Activated CD4-positive, alpha-beta T cell treated with anti-CD3 and anti-CD28 coated beads for 24 hours (primary cell): ENCODE data around the gene KLHL17.
"Not testable (repeated sequence)": the region's sequence is repeated elsewhere in the genome, so short reads cannot be mapped to it uniquely, and the experiment has no call there.

Experiments used
- DNase-seq, 2 donors: peaks; one replicate each; pipeline ENCODE4 v3.0.0-alpha.2; 2020; ENCODE audit warnings: low read depth in 2 of 2

Gene KLHL17

GRCh38 chr1:936348-937264 is 23.8 kb upstream of the KLHL17 start:
- no peak for DNase-seq

GRCh38 chr1:937521-937920 is 22.9 kb upstream of the KLHL17 start:
- DNase-seq, result no peak

- no peak for DNase-seq
Observed at GRCh38 chr1:938088-938683, 22.2 kb upstream of the KLHL17 start.

- DNase-seq, result no peak
Observed at GRCh38 chr1:938711-939489, 21.5 kb upstream of the KLHL17 start.

GRCh38 chr1:939511-940106 is 20.8 kb upstream of the KLHL17 start:
- no peak for DNase-seq

- DNase-seq, result no peak
Observed at GRCh38 chr1:940107-941014, 20.0 kb upstream of the KLHL17 start.

GRCh38 chr1:941015-941587 is 19.3 kb upstream of the KLHL17 start:
- no peak for DNase-seq

GRCh38 chr1:941588-942383 is 18.6 kb upstream of the KLHL17 start:
- no peak for DNase-seq

GRCh38 chr1:942411-942821 is 18.0 kb upstream of the KLHL17 start:
- DNase-seq, result no peak

- no peak for DNase-seq
Observed at GRCh38 chr1:942864-943533, 17.4 kb upstream of the KLHL17 start.

- DNase-seq, result no peak
Observed at GRCh38 chr1:943545-944340, 16.6 kb upstream of the KLHL17 start.

- no peak for DNase-seq
Observed at GRCh38 chr1:944341-945325, 15.8 kb upstream of the KLHL17 start.

- DNase-seq, result no peak
Observed at GRCh38 chr1:945688-946556, 14.5 kb upstream of the KLHL17 start.

- not testable (repeated sequence) for DNase-seq
Observed at GRCh38 chr1:946811-947210, 13.6 kb upstream of the KLHL17 start.

- DNase-seq, result no peak
Observed at GRCh38 chr1:947958-948357, 12.4 kb upstream of the KLHL17 start.

- DNase-seq, result no peak
Observed at GRCh38 chr1:950268-950667, 10.1 kb upstream of the KLHL17 start.
